Glomerular visceral epithelial cell (primary cell): ENCODE results near the gene PRM3.
A peak's percentile ranks its signal among the peaks of the same experiment; 100 is the strongest.
"Not testable (repeated sequence)": the region's sequence is repeated elsewhere in the genome, so short reads cannot be mapped to it uniquely, and the experiment has no call there.

Experiments used
- DNase-seq: peaks from one replicate; pipeline ENCODE4 v3.0.0-alpha.2; 2016; ENCODE audit errors: extremely low spot score

Gene PRM3

DNA sequence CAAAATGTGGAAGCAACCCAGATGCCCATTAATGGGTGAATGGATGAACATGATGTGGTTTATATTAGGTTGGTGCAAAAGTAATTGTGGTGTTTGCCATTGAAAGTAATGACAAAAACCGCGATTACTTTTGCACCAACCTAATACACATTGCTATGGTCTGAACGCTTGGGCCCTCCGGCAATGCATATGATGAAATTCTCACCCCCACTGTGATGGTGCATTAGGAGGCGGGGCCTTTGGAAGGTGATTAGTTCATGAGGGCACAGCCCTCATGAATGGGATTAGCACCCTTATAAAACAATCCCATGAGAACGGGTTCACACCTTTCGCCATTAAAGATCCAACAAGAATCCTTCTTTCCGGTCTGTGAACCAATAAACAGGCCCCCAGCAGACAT is 33.0 kb upstream of the PRM3 start:
- DNase-seq, result no peak

DNA sequence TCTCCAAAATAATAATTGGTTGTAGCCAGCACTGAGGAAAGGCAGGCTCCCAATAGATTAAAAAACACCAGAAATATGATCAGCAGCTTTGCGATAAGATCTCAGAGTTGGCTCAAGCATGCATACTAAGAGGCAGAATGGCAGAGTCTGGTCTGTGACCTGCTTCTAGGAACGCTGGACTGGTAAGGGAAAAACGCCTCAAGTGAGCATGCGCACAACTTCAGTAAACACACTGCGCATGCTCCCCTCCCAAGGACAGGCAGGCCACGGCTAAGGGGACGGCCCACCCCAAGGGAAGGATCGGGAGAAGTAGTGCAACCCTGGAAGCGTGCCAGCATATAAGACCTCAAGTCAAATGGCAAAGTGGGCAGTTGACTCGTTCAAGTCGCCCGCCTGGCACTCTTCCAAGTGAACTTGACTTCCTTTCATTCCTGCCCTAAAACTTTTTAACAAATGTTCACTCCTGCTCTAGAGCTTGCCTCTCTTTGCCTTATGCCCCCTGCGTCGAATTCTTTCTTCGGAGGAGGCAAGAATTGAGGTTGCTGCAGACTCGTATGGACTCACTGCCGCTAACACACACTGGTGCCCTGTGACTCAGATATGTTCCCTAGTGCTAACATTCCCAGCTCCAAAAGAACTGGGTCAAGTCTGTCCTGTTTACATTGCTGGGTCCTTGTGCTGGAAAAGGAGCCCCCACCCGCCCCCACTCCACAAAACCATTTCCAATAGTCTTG is 30.1 kb upstream of the PRM3 start:
- DNase-seq, result no peak

DNA sequence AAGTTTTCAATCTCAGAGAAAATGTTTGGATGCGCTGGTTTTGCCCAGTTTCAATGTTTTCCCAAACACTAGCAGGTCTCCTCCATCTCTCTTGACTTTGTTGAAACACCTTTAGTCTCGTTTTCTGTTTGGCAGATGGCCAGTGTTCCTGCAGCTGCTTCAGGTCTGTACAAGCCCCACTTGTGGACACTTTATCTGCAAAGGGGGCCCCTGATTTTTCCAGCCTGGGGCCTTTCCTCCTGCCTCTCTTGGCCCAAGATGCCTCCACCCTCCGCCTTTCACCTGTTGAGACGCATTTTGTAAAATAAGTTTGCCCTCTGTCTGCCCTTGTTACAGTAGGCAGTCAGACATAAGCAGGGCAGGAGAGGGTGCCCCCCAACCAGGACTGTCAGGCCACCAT is 29.5 kb upstream of the PRM3 start:
- DNase-seq, result no peak

DNA sequence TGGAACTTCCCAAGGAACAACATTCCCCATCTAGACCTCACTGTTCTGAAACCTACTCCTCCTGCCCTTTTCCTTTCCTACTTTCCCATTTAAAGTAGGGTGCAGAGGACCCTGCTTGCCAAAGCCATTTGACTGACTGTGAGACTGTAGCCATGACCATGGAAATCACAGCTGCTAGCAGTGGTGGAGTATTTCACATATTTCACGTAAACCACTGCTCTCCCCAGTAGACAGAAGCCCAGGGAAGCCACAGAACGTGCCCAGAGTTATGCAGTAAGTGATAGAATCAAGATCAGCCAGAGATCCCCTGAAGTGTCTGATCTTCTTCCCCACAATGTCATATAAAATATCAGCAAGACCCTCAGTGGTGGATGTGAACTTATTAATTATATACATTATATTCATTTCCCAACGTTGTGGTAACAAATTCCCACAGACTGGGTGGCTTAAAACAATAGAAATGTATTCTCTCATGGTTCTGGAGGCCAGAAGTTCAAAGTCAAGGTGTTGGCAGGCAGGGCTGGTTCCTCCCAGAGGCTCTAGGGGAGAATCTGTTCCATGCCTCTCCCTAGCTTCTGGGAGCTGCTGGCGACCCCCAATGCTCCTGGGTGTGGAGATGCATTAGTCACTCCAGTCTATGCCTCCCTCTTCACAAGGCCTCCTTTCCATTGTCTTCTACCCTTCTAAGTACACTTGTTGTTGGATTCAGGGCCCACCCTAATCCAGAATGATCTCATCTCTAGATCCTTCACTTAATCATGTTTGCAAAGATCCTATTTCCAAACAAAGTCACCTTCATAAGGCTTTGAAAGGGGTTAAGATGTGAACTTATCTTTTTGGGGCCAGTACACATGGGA is 28.4 kb upstream of the PRM3 start:
- DNase-seq, result no peak

DNA sequence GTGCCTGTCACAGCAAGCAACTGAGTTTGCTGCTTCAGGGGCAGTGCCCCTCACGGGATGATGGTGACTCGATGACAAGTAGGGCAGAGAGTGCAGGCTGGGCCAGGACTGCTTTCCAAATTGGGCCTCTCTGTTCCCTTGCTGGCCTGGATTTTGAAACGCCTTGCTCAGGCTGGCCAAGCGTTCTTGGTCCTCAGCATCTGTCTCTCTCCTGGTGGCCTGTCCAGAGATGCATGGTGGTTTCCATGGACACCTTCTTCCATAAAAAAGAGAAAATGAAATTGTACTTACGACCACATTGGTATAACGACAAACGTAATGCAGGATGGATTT is 27.1 kb upstream of the PRM3 start:
- DNase-seq, result no peak

DNA sequence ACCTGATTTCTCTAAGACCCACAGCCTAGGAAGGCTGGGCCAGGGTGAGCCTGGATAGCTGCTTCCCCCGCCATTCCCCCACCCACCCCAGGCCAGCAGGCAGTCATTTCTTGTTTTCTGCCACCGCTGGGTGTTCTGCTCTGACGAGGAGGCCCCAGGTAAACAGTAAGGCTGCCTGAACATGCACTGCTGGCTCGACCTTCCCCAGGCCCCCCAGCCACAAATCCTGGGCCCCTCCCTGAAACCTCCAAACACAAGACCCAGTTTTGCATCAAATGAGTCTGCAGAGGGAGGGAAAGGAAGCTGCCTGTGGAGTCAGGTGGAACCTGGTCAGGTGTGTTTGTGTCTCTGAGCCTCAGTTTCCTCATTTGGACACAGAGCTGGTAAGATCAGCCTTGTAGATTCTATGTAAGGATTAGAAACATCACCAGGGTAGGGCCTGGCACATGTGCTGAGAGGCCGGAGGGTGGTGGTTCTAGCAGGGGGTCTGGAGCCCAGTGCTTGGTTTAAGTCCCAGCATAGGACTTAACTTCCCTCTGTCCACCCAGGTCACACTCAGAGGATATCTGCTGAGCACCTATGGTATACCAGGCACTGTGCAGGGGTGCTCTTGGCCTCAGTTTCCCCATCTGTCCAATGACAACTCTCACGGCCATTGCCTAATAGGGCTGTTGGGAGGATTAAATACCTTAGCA is 26.6 kb upstream of the PRM3 start:
- no peak for DNase-seq

DNA sequence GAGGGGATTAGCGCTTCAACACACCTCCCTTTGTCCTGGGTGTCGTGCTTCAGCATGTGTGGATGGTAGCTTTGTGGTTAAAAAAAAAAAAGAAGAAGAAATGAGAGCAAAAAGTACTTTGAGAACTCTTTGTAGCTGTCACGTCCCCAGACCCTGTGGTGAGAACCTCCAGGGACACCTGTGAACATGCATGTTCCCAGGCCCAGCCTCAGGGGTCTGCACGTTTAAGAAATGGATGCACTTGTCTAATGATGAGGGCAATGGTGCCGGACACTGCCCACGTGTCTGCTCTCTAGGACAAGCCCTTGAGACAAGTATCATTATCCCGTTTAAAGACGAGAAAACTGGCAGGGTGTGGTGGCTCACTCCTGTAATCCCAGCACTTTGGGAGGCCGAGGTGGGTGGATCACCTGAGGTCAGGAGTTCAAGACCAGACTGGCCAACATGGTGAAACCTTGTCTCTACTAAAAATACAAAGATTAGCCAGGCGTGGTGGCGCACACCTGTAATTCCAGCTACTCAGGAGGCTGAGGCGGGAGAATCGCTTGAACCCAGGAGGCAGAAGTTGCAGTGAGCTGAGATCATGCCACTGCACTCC is 25.6 kb upstream of the PRM3 start:
- not testable (repeated sequence) for DNase-seq

DNA sequence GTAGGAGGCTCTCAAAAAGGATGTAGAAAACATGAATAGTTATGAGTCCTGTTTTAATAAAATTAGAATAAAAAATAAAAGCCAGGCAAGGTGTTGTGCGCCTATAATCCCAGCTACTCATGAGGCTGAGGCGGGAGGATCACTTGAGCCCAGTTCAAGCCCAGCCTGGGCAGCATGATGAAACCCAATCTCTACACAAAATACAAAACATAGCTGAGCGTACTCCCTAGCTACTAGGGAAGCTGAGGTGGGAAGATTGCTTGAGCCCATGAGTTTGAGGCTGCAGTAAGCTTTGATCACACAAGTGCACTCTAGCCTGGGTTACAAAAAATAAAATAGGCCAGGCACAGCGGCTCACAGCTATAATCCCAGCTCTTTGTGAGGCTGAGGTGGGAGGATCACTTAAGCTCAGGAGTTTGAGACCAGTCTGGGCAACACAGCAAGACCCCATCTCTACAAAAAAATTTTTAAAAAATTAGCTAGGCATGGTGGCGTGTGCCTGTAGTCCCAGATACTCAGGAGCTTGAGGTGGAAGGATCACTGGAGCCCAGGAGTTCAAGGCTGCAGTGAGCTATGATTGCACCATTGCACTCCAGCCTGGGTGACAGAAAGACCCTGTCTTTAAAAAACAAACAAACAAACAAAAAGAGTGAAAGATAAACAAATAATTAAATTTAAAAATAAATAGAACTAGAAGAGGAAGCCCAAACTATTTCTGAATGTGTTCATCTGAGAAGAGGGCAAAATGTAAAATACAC is 24.9 kb upstream of the PRM3 start:
- DNase-seq, result no peak

DNA sequence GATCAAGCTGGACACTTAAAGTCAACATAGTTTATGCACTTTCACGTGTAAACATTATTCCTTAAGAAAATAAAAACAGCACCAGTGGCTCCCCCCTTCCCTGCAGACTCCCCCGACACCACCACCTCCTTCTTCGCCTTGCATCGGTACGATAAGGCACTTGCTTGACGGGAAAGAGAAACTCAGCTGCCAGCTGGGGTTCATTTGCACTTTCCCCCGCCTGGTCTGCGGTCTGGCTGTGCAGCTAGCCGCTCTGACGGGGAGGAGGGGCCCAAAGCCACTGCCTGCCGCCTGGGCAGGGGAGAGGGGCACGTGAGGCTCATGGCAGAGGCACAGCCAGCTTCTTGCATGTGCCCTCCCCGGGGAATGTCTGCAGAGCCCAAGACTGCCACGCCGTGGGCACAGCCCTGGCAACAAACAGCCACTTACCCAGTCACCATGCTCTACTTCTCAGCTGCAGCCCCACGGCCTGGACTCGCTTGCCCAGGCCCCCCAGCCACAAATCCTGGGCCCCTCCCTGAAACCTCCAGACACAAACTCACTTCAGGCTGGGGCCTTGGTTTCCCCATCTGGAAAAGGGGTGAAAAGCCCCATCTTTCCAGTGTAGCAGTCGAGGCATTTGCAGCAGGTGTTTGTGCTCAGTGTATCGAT is 24.2 kb upstream of the PRM3 start:
- DNase-seq, result peak; percentile 87

DNA sequence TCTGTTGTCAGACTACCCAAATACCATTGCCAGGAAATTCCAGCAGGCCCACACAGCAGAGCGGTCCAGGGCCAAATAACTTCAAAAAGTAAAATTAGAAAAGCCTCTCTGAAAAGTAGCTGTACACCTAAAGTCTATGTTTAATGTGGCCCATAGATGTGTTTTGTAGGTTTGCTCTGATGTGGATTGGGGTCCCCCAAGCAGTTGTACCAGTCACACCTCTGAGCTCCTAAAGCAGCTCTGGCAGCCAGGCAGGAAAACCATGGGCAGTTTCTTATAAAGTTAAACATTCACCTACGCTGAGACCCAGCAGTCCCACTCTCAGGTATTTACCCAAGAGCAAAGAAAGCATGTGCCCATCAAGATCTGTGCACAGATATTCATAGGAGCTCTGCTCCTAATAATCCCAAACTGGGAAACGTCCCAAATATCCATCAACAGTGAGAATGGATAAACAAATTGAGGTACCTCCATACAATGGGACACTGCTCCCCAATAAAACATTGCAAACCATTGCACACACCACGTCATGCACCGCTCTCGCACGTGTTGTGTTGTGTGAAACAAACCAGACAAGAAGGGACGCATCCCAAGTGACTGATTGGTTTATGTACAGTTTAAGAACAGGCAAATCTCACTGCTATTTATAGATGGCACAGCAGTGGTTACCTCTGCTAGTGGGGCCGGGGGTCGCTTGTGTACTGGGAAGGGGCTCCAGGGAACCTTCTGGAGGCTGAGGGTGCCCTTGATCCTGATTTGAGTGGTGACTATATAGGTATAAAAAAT is 23.5 kb upstream of the PRM3 start:
- DNase-seq, result no peak

DNA sequence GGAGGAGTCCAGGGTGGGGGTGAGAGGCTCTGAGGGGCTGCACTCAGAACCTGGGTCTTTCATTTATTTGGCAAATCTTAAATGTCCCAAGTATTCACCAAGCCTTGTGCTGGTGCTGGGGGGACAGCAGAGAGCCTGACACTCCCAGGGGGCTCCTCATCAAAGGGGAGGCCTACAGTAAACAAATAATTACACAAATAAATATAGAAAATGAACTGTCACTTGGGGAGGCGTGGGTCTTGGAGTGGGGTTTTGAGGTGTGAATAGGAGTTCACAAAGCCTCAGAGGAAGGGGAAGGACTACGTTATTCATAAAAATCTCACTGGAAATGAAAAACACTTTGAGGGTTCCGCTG is 22.9 kb upstream of the PRM3 start:
- no peak for DNase-seq

DNA sequence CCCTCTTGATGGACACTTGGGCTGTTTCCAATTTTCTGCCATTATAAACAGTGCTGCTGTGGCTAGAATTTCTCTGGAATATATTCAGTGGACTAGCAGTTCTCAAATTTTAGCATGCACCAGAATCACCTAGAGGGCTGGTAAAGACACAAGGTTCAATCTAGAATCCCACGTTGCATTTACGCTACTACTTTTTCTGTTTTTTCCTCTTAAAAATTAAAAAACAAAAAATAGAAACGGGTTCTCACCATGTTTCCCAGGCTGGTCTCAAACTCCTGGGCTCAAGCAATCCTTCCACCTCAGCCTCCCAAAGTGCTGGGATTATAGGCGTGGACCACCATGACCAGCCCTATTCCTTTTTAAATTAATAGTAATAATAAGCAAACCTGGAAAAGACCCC is 22.2 kb upstream of the PRM3 start:
- DNase-seq, result no peak

DNA sequence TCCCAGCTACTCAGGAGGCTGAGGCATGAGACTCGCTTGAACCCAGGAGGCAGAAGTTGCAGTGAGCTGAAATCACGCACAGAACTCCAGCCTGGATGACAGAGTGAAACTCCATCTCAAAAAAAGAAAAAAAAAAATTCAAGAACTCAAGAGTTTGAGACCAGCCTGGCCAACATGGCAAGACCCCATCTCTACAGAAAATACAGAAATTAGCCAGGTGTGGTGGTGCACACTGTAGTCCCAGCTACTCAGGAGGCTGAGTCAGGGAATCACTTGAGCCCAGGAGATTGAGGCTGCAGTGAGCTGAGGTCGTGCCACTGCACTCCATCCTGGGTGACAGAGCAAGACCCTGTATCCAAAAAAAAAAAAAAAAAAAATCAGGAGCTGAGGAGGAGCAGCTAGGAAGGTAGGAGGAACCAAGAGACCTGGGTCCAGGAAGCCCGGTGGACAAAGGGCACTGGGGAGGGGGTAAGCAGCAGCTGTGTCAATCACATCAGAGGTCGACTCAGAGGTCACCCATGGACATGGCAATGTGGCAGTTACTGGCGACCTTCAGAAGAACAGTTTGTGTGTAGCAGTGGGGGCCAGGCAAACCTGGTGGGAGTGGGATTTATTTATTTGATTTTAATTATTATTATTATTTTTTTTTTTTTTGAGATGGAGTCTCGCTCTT is 18.8 kb upstream of the PRM3 start:
- no peak for DNase-seq

DNA sequence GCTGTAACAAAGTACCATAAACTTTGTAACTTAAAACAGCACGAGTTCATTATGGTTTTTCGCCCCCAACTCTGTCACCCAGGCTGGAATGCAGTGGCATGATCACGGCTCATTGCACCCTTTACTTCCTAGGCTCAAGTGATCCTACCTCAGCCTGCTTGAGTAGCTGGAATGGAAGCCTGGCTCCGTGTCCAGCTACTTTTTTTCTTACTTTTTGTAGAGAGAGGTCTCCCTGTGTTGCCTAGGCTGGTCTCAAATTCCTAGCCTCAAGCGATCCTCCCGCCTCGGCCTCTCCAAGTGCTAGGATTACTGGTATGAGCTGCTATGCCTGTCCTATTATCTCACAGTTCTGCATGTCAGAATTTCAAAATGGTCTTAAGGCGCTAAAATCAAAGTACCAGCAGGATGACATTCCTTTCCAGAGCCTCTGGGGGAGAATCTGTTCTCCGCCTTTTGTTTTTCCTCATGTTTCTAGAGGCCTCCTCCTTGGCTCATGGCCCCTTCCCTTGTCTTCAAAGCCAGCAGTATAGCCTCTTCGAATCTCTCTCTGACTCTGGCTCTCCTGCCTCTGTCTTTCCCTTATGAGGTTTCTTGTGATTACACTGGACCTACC is 17.8 kb upstream of the PRM3 start:
- DNase-seq, result no peak

DNA sequence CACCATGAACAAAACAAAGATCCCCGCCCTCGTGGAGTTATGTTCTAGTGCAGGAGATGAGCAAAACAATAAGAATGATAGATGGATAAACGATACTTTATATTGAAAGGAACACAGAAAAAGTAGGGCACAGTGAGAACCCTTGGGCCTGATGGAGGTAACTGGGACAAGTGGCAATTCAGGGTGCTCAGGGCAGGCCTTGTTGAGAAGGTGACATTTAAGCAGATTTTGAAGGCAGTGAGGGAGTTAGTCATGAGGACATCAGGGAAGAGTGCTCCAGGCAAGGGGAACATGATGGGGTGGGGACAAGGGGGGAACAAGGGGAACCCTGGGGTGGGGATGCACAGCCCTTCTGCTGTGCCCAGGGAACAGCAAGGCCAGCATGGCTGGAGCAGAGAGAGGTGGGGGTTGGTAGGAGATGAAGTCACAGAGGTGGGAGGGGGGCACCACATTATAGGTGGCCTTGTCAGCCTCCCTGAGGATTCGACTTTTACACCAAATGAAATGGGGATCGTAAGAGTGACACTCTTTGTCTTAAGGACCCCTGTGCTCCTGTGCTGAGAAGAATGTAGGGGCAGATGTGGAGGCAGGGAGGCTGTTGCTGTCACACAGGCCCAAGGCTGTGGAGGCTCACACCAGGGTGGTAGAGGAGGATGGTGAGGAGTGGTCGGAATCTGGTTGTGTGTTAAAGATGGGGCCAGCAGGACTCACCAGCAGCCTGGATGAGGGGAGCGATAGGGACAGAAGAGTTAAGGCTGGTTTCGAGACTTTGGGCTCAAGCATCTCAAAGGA is 16.9 kb upstream of the PRM3 start:
- DNase-seq, result no peak

DNA sequence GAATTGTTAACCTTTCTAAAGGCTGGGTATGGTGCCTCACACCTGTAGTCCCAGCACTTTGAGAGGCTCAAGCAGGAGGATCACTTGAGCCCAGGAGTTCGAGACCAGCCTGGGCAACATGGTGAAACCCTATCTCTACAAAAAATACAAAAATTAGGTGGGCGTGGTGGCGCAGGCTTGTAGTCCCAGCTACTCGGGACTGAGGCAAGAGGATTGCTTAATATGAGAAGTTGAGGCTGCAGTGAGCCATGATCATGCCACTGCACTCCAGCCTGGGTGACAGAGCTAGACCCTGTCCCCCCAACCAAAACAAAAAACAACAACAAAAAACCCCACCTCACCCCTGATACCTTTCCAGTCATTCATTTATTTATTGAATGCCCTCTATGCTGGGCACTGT is 16.3 kb upstream of the PRM3 start:
- DNase-seq, result not testable (repeated sequence)

DNA sequence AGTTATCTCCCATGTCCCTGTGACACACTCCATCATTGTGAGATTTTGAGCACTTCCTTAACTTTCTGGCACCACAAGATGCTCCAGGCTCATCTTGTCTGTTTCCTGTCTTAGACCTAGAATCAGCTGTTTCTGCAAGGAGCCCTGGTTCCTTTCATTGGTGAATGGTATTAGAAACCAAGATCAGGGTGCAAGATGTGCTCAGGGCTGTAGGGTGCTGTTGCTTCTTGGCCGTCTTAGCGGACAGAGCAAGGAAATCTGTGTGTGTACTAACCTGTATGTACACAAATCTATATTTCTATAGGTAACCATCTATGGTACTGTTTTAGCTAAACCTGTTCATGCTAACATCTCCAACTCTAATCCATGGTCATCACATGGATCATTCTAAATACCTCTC is 15.8 kb upstream of the PRM3 start:
- DNase-seq, result no peak

DNA sequence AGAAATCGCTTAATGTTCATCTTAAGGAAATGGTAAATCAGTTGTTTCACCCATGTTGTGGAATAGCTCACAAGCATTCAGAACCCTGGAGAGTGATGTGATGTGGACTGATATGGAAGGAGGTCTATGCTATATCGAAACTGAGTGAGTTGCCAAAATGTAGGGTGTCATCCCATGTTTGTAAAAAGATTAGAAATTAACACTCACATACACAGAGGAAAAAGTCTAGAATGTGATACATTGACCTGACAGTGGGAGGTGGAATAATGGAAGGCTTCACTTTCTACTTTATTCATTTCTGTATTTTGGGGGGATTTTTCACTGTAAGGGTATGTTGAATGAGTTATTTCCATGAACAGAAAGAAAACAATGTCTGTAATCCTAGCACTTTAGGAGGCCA is 12.4 kb upstream of the PRM3 start:
- no peak for DNase-seq

DNA sequence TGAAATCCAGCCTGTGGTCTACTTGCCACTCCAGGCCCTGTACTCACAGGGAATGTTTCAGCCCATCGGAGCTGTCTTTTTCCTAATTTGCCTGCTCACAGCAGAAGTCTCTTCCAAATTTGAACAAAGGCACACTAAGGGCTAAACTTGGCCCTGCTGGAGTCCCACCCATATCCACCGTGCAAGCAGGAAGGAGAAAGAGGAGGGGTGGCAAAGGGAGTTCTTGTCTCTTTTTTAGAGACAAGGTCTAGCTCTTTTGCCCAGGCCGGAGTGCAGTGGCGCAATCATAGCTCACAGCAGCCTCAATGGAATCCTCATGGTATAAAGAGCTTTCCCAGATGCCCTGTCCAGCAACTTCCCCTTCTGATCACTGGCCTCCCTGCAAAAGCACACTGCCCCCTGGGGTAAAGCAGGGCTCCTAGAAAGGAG is 10.4 kb upstream of the PRM3 start:
- no peak for DNase-seq
